ENCODE results near the gene STOX2.

Gene STOX2

DNA sequence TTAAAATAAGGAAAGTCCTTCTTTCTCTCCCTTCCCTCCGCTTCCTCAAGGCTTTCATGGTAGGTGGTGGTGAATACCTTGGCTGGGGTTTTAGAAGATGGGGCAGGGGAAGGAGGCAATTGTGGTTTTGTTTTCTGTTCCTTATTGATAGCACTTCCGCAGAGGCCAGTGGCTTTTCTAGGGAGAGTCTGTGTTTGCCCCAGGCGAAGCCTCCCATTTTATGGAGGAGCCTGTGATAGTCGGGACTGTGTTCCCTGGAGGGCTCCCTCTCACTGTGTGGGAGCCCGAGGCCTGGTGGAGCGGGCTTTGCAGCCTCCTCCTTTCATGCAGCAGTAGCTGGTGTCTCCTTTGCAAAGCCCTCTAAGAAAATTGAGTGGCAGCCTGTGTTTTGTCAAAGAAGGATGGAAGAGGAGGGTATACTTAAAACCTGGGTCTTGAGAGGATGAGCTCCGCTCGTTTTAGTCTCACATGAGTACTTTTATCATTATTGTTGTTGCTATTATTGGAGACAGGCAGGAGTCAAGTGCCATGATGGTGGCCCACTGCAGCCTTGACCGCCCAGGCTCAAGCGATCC lies 29.8 kb upstream of the STOX2 start:
- ChIA-PET POLR2A (interaction anchor here (2.2 kb wide), 1 partner anchor 31 kb away, joined by 9 read pairs; the partner anchor contains the start of gene STOX2), CTCF (interaction anchor here (1.0 kb wide), 1 partner anchor 9 kb away, joined by 4 read pairs; no protein-coding TSS in a partner anchor)
- no peak for DNase-seq (ENCODE audit: extremely low spot score)
- TF ChIP-seq NFRKB (IDR thresholded peaks at IDR 0.05), result no peak
- no peak for TF ChIP-seq FOXA1 (IDR thresholded peaks at IDR 0.05)
- TF ChIP-seq CTBP1 (IDR thresholded peaks at IDR 0.05; ENCODE audit: borderline replicate concordance), result no peak

DNA sequence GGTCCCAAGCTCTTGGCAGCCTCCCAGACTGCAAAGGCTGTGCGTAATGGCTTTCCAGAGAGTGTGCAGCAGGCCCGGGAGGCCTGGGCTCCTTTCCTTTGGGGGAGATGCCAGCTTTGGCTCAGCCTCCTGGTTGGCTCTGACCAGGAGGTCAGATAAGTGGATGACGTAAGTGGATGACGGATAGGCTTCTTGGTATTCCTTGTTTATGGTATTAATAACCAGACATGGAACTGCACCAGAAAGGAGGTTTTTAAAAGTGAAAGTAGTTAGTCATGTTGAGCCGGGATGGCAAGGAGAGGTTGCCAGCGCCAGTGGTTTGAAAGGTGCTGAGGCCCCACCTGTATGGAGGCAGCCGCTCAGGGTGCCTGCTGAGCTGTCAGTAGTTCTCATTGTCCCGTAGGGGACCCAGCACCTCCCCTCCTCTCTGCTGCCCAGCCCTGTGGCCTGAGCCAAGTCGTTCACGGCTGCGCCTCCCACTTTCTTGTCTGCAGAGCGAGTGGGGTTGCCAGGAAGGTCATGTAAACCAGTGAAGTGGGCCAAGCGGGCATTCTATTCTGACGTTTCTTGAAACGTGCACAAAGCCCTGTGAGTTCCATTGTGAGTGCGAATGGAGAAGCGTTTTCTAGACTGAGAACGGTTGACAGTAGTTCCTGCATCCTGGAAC lies 28.7 kb upstream of the STOX2 start:
- TF ChIP-seq BHLHE40 (IDR thresholded peaks at IDR 0.05; ENCODE audit: borderline replicate concordance) (no peak), FOXM1 (IDR thresholded peaks at IDR 0.05; ENCODE audit: borderline replicate concordance) (no peak), ELF4 (IDR thresholded peaks at IDR 0.05) (no peak), LEF1 (IDR thresholded peaks at IDR 0.05; ENCODE audit: borderline replicate concordance) (no peak), ARNT (IDR thresholded peaks at IDR 0.05) (no peak), SUZ12 (IDR thresholded peaks at IDR 0.05) (no peak), L3MBTL2 (conservative IDR thresholded peaks at IDR 0.05) (no peak), CTBP1 (IDR thresholded peaks at IDR 0.05; ENCODE audit: borderline replicate concordance) (no peak), FOXA1 (IDR thresholded peaks at IDR 0.05) (no peak), HDGF (IDR thresholded peaks at IDR 0.05; ENCODE audit: borderline replicate concordance) (no peak), FOXK2 (IDR thresholded peaks at IDR 0.05) (no peak), ZNF384 (IDR thresholded peaks at IDR 0.05) (no peak), SP1 (IDR thresholded peaks at IDR 0.05) (no peak)
- TF ChIP-seq, protein P1, sequence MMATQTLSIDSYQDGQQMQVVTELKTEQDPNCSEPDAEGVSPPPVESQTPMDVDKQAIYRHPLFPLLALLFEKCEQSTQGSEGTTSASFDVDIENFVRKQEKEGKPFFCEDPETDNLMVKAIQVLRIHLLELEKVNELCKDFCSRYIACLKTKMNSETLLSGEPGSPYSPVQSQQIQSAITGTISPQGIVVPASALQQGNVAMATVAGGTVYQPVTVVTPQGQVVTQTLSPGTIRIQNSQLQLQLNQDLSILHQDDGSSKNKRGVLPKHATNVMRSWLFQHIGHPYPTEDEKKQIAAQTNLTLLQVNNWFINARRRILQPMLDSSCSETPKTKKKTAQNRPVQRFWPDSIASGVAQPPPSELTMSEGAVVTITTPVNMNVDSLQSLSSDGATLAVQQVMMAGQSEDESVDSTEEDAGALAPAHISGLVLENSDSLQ (IDR thresholded peaks at IDR 0.05), result no peak
- ChIA-PET CTCF (interaction anchor here (1.0 kb wide), 1 partner anchor 7 kb away, joined by 4 read pairs; no protein-coding TSS in a partner anchor), POLR2A (interaction anchor here (2.2 kb wide), 1 partner anchor 30 kb away, joined by 9 read pairs; the partner anchor contains the start of gene STOX2)
- DNase-seq (ENCODE audit: extremely low spot score), result peak; percentile 12

DNA sequence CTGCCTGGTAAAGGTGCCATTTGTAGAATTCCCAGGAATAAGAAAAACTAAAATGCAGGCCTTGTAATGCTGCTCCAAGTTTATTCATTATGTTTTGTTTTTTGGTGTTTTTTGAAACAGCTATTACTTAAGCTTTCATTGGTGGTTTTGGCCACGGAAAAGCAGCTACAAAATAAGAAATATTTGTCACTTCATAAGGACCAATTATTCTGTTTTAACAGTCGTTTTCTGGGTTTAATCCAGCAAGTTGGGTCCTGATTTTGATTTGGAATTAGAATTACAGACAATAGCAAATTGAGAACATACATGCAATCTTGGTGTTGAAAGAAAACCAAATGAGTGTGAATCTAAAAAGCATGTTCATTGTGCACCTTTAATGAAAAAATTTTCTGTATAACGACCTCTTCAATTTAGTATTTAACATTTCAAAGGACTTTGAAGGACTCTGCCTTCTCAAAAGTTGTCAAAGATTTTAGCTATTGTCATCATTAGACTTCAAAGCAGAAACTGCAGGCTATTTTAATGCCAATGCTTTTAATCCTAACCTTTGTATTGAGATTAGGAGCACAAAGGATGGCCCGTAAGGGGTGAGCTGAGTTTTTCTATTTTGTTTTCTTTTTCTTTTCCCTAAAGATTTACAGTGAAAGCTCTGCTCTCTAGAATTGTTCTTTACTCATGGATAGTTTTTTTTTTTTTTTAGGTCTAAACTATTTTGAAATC lies 26.7 kb upstream of the STOX2 start:
- no peak for DNase-seq (ENCODE audit: extremely low spot score)
- ChIA-PET CTCF (interaction anchor here (0.7 kb wide), 1 partner anchor 43 kb away, joined by 3 read pairs; no protein-coding TSS in a partner anchor), POLR2A (interaction anchor here (1.0 kb wide), 1 partner anchor 109 kb away, joined by 3 read pairs; no protein-coding TSS in a partner anchor)
- TF ChIP-seq SUZ12 (IDR thresholded peaks at IDR 0.05) (no peak), LEF1 (IDR thresholded peaks at IDR 0.05; ENCODE audit: borderline replicate concordance) (no peak), FOXM1 (IDR thresholded peaks at IDR 0.05; ENCODE audit: borderline replicate concordance) (no peak), FOXA1 (IDR thresholded peaks at IDR 0.05) (no peak), FOXK2 (IDR thresholded peaks at IDR 0.05) (no peak), ARNT (IDR thresholded peaks at IDR 0.05) (no peak), CTBP1 (IDR thresholded peaks at IDR 0.05; ENCODE audit: borderline replicate concordance) (no peak), HDGF (IDR thresholded peaks at IDR 0.05; ENCODE audit: borderline replicate concordance) (no peak), ZNF384 (IDR thresholded peaks at IDR 0.05) (no peak)

DNA sequence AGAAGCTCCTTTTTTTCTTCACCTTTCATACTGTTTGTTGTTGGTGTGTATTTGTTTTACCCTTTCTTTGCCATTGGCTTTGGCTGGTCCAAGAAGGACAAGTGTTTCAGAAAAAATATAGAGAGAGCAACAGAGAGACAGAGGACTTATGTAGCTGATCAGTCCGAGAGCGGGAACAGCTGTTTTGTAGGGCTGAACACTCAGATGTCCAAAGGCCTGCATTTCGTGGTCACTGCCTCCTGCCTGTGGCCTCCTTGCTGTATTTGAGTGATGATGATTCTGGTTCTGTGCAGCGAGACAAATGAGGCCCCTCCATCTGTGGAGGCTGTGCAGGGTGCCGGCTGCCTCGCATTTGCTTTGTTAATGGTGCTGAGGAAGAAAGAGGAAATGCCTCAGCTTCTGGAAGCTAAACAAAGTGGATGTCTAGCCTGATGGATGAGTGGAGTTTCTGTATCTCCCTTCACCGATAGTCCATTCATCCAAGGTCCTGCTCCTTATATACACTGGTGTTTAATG lies 19.8 kb upstream of the STOX2 start:
- TF ChIP-seq ELF4 (IDR thresholded peaks at IDR 0.05) (no peak), L3MBTL2 (conservative IDR thresholded peaks at IDR 0.05) (no peak), FOXM1 (IDR thresholded peaks at IDR 0.05; ENCODE audit: borderline replicate concordance) (no peak), SUZ12 (IDR thresholded peaks at IDR 0.05) (no peak), LEF1 (IDR thresholded peaks at IDR 0.05; ENCODE audit: borderline replicate concordance) (no peak), ZNF384 (IDR thresholded peaks at IDR 0.05) (no peak), FOXK2 (IDR thresholded peaks at IDR 0.05) (no peak), BHLHE40 (IDR thresholded peaks at IDR 0.05; ENCODE audit: borderline replicate concordance) (no peak)
- DNase-seq (ENCODE audit: extremely low spot score), result no peak
- CTCF ChIA-PET, result interaction anchor here (0.6 kb wide), 1 partner anchor 346 kb away, joined by 3 read pairs; no protein-coding TSS in a partner anchor
- POLR2A ChIA-PET, result no interaction called here

DNA sequence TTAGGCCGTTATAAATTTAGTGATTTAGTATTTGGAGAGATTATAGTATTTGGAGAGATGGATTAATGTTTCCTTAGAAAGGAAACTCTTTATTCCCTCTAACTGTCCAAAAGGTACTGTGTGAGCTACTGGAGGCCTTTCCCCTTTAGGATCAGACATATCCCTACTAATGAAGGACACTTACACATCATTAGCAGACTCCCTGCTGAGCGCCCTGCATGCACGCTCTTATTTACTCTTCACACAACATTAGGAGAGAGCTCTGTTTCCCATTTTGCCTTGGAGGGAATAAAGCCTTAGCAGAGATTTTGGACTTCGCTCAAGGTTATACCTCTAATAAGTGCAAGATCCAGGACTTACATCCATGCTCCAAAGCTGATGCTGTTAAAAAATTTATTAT lies 17.8 kb upstream of the STOX2 start:
- ChIA-PET CTCF (no interaction called here), POLR2A (interaction anchor here (1.1 to 1.2 kb wide), 2 partner anchors 20 to 100 kb away, joined by 3 read pairs; no protein-coding TSS in a partner anchor)
- no peak for DNase-seq (ENCODE audit: extremely low spot score)
- no peak for TF ChIP-seq BHLHE40 (IDR thresholded peaks at IDR 0.05; ENCODE audit: borderline replicate concordance)
- no peak for TF ChIP-seq SP1 (IDR thresholded peaks at IDR 0.05)
- TF ChIP-seq CTBP1 (IDR thresholded peaks at IDR 0.05; ENCODE audit: borderline replicate concordance), result no peak
- TF ChIP-seq NFRKB (IDR thresholded peaks at IDR 0.05), result no peak
- TF ChIP-seq LEF1 (IDR thresholded peaks at IDR 0.05; ENCODE audit: borderline replicate concordance), result no peak
- TF ChIP-seq FOXA1 (IDR thresholded peaks at IDR 0.05), result no peak
- TF ChIP-seq, protein P1 (IDR thresholded peaks at IDR 0.05), result no peak
- TF ChIP-seq HDGF (IDR thresholded peaks at IDR 0.05; ENCODE audit: borderline replicate concordance), result no peak
- TF ChIP-seq FOXK2 (IDR thresholded peaks at IDR 0.05), result no peak
- TF ChIP-seq SUZ12 (IDR thresholded peaks at IDR 0.05), result no peak
- TF ChIP-seq FOXM1 (IDR thresholded peaks at IDR 0.05; ENCODE audit: borderline replicate concordance), result no peak

DNA sequence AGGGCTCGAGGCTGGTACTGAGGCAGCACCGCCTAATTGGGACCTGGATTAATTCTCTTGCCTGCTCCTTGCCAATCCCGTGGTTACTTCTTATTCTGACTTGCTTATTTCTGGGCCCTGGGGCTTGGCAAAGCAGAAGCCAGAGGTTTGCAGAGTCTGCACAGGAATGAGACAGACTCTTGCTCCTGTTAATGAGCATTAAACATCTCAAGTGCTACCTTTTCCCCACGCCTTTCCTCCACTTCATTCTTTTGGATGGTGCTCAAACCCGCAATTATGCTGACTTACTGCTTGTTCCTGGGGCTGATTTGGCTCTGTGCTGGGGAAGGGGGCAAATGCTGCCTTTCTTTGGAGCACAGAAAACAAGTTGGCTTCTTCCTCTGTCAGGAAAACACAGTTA lies 16.5 kb upstream of the STOX2 start:
- ChIA-PET POLR2A (no interaction called here), CTCF (interaction anchor here (0.7 kb wide), 1 partner anchor 21 kb away, joined by 3 read pairs; no protein-coding TSS in a partner anchor)
- DNase-seq (ENCODE audit: extremely low spot score), result no peak
- TF ChIP-seq ZNF384 (IDR thresholded peaks at IDR 0.05), result no peak
- TF ChIP-seq SUZ12 (IDR thresholded peaks at IDR 0.05), result no peak
- no peak for TF ChIP-seq NFRKB (IDR thresholded peaks at IDR 0.05)
- TF ChIP-seq FOXK2 (IDR thresholded peaks at IDR 0.05), result no peak
- TF ChIP-seq ARNT (IDR thresholded peaks at IDR 0.05), result no peak
- TF ChIP-seq CTBP1 (IDR thresholded peaks at IDR 0.05; ENCODE audit: borderline replicate concordance), result no peak
- no peak for TF ChIP-seq HDGF (IDR thresholded peaks at IDR 0.05; ENCODE audit: borderline replicate concordance)
- no peak for TF ChIP-seq L3MBTL2 (conservative IDR thresholded peaks at IDR 0.05)
- no peak for TF ChIP-seq ELF4 (IDR thresholded peaks at IDR 0.05)
- TF ChIP-seq LEF1 (IDR thresholded peaks at IDR 0.05; ENCODE audit: borderline replicate concordance), result no peak
- no peak for TF ChIP-seq SP1 (IDR thresholded peaks at IDR 0.05)
- TF ChIP-seq BHLHE40 (IDR thresholded peaks at IDR 0.05; ENCODE audit: borderline replicate concordance), result no peak
- no peak for TF ChIP-seq FOXA1 (IDR thresholded peaks at IDR 0.05)
- TF ChIP-seq, protein P1 (IDR thresholded peaks at IDR 0.05), result no peak
- TF ChIP-seq TARDBP (IDR thresholded peaks at IDR 0.05), result no peak
- TF ChIP-seq FOXM1 (IDR thresholded peaks at IDR 0.05; ENCODE audit: borderline replicate concordance), result no peak

Data from HEK293T (cell line).